HEK293 (cell line): ENCODE measurements around the gene PROSER3.

ENCODE experiments used
- BCL11A ChIP-seq: fragments of 450-650 bp; formaldehyde crosslinking; IDR thresholded peaks from 2 replicates; pipeline ENCODE4 v1.5.1; 2016; ENCODE audit warnings: low read depth, missing biosample characterization, missing genetic modification characterization
- EGR2 ChIP-seq: fragments of 450-650 bp; formaldehyde crosslinking; IDR thresholded peaks from 2 replicates; pipeline ENCODE4 v1.5.1; 2016; ENCODE audit warnings: low read depth, missing biosample characterization, missing genetic modification characterization
- KLF10 ChIP-seq: fragments of 450-650 bp; IDR thresholded peaks from 2 replicates; pipeline ENCODE4 v1.5.1; 2018; ENCODE audit warnings: missing biosample characterization, mild to moderate bottlenecking, missing genetic modification characterization
- KLF8 ChIP-seq: fragments of 450-650 bp; formaldehyde crosslinking; IDR thresholded peaks from 2 replicates; pipeline ENCODE4 v1.5.1; 2016; ENCODE audit warnings: missing biosample characterization, missing genetic modification characterization
- KLF9 ChIP-seq: fragments of 450-650 bp; formaldehyde crosslinking; IDR thresholded peaks from 2 replicates; pipeline ENCODE4 v1.5.1; 2016; ENCODE audit warnings: missing biosample characterization, missing genetic modification characterization, low read depth
- SCRT2 ChIP-seq: fragments of 450-650 bp; formaldehyde crosslinking; IDR thresholded peaks from 2 replicates; pipeline ENCODE4 v1.5.1; 2016; ENCODE audit warnings: missing biosample characterization, missing genetic modification characterization
- ZBTB1 ChIP-seq: fragments of 450-650 bp; formaldehyde crosslinking; IDR thresholded peaks from 2 replicates; pipeline ENCODE4 v1.5.1; 2016; ENCODE audit warnings: missing biosample characterization, missing genetic modification characterization
- ZBTB21 ChIP-seq: fragments of 450-650 bp; formaldehyde crosslinking; IDR thresholded peaks from 2 replicates; pipeline ENCODE4 v1.5.1; 2017; ENCODE audit warnings: missing biosample characterization, missing genetic modification characterization
- ZFP69B ChIP-seq: fragments of 450-650 bp; formaldehyde crosslinking; IDR thresholded peaks from 2 replicates; pipeline ENCODE4 v1.5.1; 2016; ENCODE audit warnings: missing biosample characterization, missing genetic modification characterization
- ZNF140 ChIP-seq: fragments of 450-650 bp; formaldehyde crosslinking; IDR thresholded peaks from 2 replicates; pipeline ENCODE4 v1.5.1; 2016; ENCODE audit warnings: missing biosample characterization, missing genetic modification characterization
- ZNF16 ChIP-seq: fragments of 450-650 bp; formaldehyde crosslinking; IDR thresholded peaks from 2 replicates; pipeline ENCODE4 v1.5.1; 2016; ENCODE audit warnings: low read depth, missing biosample characterization, missing genetic modification characterization
- ZNF239 ChIP-seq: fragments of 450-650 bp; formaldehyde crosslinking; IDR thresholded peaks from 2 replicates; pipeline ENCODE4 v1.5.1; 2016; ENCODE audit warnings: missing biosample characterization, missing genetic modification characterization
- ZNF292 ChIP-seq: fragments of 450-650 bp; formaldehyde crosslinking; IDR thresholded peaks from 2 replicates; pipeline ENCODE4 v1.5.1; 2016; ENCODE audit warnings: low read depth, missing biosample characterization, missing genetic modification characterization, borderline replicate concordance
- ZNF350 ChIP-seq: fragments of 450-650 bp; formaldehyde crosslinking; IDR thresholded peaks from 2 replicates; pipeline ENCODE4 v1.5.0; 2017; ENCODE audit warnings: missing biosample characterization, mild to moderate bottlenecking, missing genetic modification characterization
- ZNF530 ChIP-seq: fragments of 450-650 bp; formaldehyde crosslinking; IDR thresholded peaks from 2 replicates; pipeline ENCODE4 v1.5.1; 2016; ENCODE audit warnings: low read depth, missing biosample characterization, missing genetic modification characterization
- ZNF560 ChIP-seq: fragments of 450-650 bp; formaldehyde crosslinking; IDR thresholded peaks from 2 replicates; pipeline ENCODE4 v1.5.1; 2017; ENCODE audit warnings: missing biosample characterization, missing genetic modification characterization, borderline replicate concordance
- ZNF600 ChIP-seq: fragments of 450-650 bp; formaldehyde crosslinking; IDR thresholded peaks from 2 replicates; pipeline ENCODE4 v1.5.1; 2016; ENCODE audit warnings: missing biosample characterization, missing genetic modification characterization
- ZNF768 ChIP-seq: fragments of 450-650 bp; formaldehyde crosslinking; IDR thresholded peaks from 2 replicates; pipeline ENCODE4 v1.5.1; 2018; ENCODE audit warnings: missing biosample characterization, mild to moderate bottlenecking, missing genetic modification characterization
- ZNF776 ChIP-seq: fragments of 450-650 bp; formaldehyde crosslinking; IDR thresholded peaks from 2 replicates; pipeline ENCODE4 v1.5.0; 2017; ENCODE audit warnings: missing biosample characterization, missing genetic modification characterization, borderline replicate concordance
- ZSCAN18 ChIP-seq: fragments of 450-650 bp; formaldehyde crosslinking; IDR thresholded peaks from 2 replicates; pipeline ENCODE4 v1.5.1; 2016; ENCODE audit warnings: missing biosample characterization, missing genetic modification characterization
- TF ChIP-seq, protein P1 (sequence below): fragments of 450-650 bp; formaldehyde crosslinking; IDR thresholded peaks from 2 replicates; pipeline ENCODE4 v1.5.1; 2016; ENCODE audit warnings: missing biosample characterization, missing genetic modification characterization, low read depth
- TF ChIP-seq, protein P2 (sequence below): fragments of 450-650 bp; formaldehyde crosslinking; IDR thresholded peaks from 2 replicates; pipeline ENCODE4 v1.5.1; 2016; ENCODE audit warnings: missing biosample characterization, missing genetic modification characterization
- TF ChIP-seq, protein P3 (sequence below): fragments of 450-650 bp; formaldehyde crosslinking; IDR thresholded peaks from 2 replicates; pipeline ENCODE4 v1.5.1; 2017; ENCODE audit warnings: missing biosample characterization, mild to moderate bottlenecking, missing genetic modification characterization, moderate library complexity
- TF ChIP-seq, protein P4 (sequence below): fragments of 450-650 bp; IDR thresholded peaks from 2 replicates; pipeline ENCODE4 v1.5.1; 2018; ENCODE audit warnings: missing biosample characterization, missing genetic modification characterization
- TF ChIP-seq, protein P5 (sequence below): fragments of 450-650 bp; formaldehyde crosslinking; IDR thresholded peaks from 2 replicates; pipeline ENCODE4 v1.5.1; 2017; ENCODE audit warnings: missing biosample characterization, missing genetic modification characterization
- TF ChIP-seq, protein P6 (sequence below): fragments of 450-650 bp; formaldehyde crosslinking; IDR thresholded peaks from 2 replicates; pipeline ENCODE4 v1.5.1; 2016; ENCODE audit warnings: missing biosample characterization, missing genetic modification characterization
- TF ChIP-seq, protein P7 (sequence below): fragments of 450-650 bp; formaldehyde crosslinking; IDR thresholded peaks from 2 replicates; pipeline ENCODE4 v1.5.1; 2016; ENCODE audit warnings: missing biosample characterization, missing genetic modification characterization

The PROSER3 gene

GRCh38 chr19:35740108-35740422, 17.9 kb upstream of the PROSER3 start (continued):
- TF ChIP-seq, protein P1, sequence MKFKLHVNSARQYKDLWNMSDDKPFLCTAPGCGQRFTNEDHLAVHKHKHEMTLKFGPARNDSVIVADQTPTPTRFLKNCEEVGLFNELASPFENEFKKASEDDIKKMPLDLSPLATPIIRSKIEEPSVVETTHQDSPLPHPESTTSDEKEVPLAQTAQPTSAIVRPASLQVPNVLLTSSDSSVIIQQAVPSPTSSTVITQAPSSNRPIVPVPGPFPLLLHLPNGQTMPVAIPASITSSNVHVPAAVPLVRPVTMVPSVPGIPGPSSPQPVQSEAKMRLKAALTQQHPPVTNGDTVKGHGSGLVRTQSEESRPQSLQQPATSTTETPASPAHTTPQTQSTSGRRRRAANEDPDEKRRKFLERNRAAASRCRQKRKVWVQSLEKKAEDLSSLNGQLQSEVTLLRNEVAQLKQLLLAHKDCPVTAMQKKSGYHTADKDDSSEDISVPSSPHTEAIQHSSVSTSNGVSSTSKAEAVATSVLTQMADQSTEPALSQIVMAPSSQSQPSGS (tag by site-specific recombination): no peak
- TF ChIP-seq, protein P2, sequence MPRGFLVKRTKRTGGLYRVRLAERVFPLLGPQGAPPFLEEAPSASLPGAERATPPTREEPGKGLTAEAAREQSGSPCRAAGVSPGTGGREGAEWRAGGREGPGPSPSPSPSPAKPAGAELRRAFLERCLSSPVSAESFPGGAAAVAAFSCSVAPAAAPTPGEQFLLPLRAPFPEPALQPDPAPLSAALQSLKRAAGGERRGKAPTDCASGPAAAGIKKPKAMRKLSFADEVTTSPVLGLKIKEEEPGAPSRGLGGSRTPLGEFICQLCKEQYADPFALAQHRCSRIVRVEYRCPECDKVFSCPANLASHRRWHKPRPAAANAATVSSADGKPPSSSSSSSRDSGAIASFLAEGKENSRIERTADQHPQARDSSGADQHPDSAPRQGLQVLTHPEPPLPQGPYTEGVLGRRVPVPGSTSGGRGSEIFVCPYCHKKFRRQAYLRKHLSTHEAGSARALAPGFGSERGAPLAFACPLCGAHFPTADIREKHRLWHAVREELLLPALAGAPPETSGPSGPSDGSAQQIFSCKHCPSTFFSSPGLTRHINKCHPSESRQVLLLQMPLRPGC (tag by site-specific recombination): 0 out of 2 replicates have a peak, but pooled peaks have one; percentile 43
- no peak for TF ChIP-seq ZBTB21 (tag by site-specific recombination)
- TF ChIP-seq ZNF292 (tag by site-specific recombination): no peak
- peak; percentile 67 for TF ChIP-seq ZFP69B
- no peak for TF ChIP-seq ZNF768 (tag by site-specific recombination)
- no peak for TF ChIP-seq KLF8 (tag by site-specific recombination)
- peak; percentile 89; the same call in 1 of the 2 replicates for TF ChIP-seq BCL11A (tag by site-specific recombination)
- TF ChIP-seq ZNF530 (tag by site-specific recombination): no peak
- TF ChIP-seq, protein P3, sequence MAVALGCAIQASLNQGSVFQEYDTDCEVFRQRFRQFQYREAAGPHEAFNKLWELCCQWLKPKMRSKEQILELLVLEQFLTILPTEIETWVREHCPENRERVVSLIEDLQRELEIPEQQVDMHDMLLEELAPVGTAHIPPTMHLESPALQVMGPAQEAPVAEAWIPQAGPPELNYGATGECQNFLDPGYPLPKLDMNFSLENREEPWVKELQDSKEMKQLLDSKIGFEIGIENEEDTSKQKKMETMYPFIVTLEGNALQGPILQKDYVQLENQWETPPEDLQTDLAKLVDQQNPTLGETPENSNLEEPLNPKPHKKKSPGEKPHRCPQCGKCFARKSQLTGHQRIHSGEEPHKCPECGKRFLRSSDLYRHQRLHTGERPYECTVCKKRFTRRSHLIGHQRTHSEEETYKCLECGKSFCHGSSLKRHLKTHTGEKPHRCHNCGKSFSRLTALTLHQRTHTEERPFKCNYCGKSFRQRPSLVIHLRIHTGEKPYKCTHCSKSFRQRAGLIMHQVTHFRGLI (tag by site-specific recombination): peak; percentile 53
- TF ChIP-seq, protein P4, sequence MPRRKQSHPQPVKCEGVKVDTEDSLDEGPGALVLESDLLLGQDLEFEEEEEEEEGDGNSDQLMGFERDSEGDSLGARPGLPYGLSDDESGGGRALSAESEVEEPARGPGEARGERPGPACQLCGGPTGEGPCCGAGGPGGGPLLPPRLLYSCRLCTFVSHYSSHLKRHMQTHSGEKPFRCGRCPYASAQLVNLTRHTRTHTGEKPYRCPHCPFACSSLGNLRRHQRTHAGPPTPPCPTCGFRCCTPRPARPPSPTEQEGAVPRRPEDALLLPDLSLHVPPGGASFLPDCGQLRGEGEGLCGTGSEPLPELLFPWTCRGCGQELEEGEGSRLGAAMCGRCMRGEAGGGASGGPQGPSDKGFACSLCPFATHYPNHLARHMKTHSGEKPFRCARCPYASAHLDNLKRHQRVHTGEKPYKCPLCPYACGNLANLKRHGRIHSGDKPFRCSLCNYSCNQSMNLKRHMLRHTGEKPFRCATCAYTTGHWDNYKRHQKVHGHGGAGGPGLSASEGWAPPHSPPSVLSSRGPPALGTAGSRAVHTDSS: no peak
- no peak for TF ChIP-seq ZNF776 (tag by site-specific recombination)
- TF ChIP-seq ZNF560: no peak
- TF ChIP-seq, protein P5, sequence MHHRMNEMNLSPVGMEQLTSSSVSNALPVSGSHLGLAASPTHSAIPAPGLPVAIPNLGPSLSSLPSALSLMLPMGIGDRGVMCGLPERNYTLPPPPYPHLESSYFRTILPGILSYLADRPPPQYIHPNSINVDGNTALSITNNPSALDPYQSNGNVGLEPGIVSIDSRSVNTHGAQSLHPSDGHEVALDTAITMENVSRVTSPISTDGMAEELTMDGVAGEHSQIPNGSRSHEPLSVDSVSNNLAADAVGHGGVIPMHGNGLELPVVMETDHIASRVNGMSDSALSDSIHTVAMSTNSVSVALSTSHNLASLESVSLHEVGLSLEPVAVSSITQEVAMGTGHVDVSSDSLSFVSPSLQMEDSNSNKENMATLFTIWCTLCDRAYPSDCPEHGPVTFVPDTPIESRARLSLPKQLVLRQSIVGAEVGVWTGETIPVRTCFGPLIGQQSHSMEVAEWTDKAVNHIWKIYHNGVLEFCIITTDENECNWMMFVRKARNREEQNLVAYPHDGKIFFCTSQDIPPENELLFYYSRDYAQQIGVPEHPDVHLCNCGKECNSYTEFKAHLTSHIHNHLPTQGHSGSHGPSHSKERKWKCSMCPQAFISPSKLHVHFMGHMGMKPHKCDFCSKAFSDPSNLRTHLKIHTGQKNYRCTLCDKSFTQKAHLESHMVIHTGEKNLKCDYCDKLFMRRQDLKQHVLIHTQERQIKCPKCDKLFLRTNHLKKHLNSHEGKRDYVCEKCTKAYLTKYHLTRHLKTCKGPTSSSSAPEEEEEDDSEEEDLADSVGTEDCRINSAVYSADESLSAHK (tag by site-specific recombination): peak; percentile 47; the same call in 1 of the 2 replicates
- TF ChIP-seq SCRT2 (tag by site-specific recombination): no peak
- TF ChIP-seq ZNF350 (tag by site-specific recombination): no peak
- no peak for TF ChIP-seq EGR2 (tag by site-specific recombination)
- no peak for TF ChIP-seq KLF10 (tag by site-specific recombination)
- TF ChIP-seq, protein P6, sequence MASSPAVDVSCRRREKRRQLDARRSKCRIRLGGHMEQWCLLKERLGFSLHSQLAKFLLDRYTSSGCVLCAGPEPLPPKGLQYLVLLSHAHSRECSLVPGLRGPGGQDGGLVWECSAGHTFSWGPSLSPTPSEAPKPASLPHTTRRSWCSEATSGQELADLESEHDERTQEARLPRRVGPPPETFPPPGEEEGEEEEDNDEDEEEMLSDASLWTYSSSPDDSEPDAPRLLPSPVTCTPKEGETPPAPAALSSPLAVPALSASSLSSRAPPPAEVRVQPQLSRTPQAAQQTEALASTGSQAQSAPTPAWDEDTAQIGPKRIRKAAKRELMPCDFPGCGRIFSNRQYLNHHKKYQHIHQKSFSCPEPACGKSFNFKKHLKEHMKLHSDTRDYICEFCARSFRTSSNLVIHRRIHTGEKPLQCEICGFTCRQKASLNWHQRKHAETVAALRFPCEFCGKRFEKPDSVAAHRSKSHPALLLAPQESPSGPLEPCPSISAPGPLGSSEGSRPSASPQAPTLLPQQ (tag by site-specific recombination): peak; percentile 34; the same call in 1 of the 2 replicates
- no peak; the same call in 1 of the 2 replicates for TF ChIP-seq ZNF600
- TF ChIP-seq KLF9 (tag by site-specific recombination): no peak
- no peak for TF ChIP-seq ZNF16
- TF ChIP-seq ZSCAN18 (tag by site-specific recombination): 0 out of 2 replicates have a peak, but pooled peaks have one; percentile 38
- no peak for TF ChIP-seq ZNF140
- TF ChIP-seq, protein P7, sequence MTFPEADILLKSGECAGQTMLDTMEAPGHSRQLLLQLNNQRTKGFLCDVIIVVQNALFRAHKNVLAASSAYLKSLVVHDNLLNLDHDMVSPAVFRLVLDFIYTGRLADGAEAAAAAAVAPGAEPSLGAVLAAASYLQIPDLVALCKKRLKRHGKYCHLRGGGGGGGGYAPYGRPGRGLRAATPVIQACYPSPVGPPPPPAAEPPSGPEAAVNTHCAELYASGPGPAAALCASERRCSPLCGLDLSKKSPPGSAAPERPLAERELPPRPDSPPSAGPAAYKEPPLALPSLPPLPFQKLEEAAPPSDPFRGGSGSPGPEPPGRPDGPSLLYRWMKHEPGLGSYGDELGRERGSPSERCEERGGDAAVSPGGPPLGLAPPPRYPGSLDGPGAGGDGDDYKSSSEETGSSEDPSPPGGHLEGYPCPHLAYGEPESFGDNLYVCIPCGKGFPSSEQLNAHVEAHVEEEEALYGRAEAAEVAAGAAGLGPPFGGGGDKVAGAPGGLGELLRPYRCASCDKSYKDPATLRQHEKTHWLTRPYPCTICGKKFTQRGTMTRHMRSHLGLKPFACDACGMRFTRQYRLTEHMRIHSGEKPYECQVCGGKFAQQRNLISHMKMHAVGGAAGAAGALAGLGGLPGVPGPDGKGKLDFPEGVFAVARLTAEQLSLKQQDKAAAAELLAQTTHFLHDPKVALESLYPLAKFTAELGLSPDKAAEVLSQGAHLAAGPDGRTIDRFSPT: peak; percentile 69; the same call in 1 of the 2 replicates
- TF ChIP-seq ZBTB1 (tag by site-specific recombination): no peak
- no peak for TF ChIP-seq ZNF239 (tag by site-specific recombination)
